ENCODE results near the gene MAIP1. TPM values are rescaled to one million over a fixed set of nuclear protein-coding genes. Genes with fewer than 3 reads are reported as not detected.
A peak's percentile ranks its signal among the peaks of the same experiment; 100 is the strongest.

Gene MAIP1
- total RNA-seq, 1 experiment from 2014 or later, result 23.5 TPM

DNA sequence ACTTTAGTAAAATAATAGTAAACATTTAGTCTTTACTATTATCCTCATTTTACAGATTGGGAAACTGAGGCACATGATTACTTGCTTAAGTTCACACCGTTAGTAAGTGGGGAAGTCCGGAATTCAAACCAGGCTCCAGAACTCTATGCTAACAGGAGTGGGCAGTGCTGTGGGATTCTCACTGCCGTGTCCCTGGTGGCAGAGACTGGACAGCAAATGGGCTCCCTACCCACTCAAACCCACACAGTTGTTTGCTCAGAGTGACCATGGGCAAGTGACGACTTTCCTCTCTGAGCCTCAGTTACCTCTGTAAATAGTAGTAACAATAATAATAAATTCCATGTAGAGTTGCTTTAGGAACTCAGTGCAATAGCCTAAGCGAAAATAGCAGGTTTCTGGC, 24.0 kb downstream of the MAIP1 start:
- intact Hi-C loops (cut with micrococcal nuclease; ENCODE audit: unreplicated experiment), result loop anchor here (2.0 to 10.0 kb wide), 2 partner anchors 323 to 905 kb away; partner anchors contain the start of genes NIF3L1 and PPIL3
- no peak for DNase-seq
- Histone ChIP-seq H3K9me2 (ENCODE audit: insufficient read depth) (no peaks in the 10 kb centered on the region), H3K27ac (peak overlapping the region; percentile 21; the same call in 1 of the 2 replicates), H3K4me3 (no peak overlapping the region), H3K4me1 (replicated peaks; ENCODE audit: insufficient read depth) (peaks cover 49% of the 10 kb centered on the region), H3K79me2 (ENCODE audit: low read depth) (no peaks in the 10 kb centered on the region), H3K4me2 (peak overlapping the region; percentile 26), H3K9me3 (ENCODE audit: insufficient read depth, low read depth) (no peaks in the 10 kb centered on the region), H3K36me3 (ENCODE audit: low read depth) (no peaks in the 10 kb centered on the region), H3F3A (ENCODE audit: insufficient read depth, low read depth) (peaks cover 17% of the 10 kb centered on the region), H3K27me3 (ENCODE audit: insufficient read depth, low read depth) (no peaks in the 10 kb centered on the region), H2AFZ (no peak overlapping the region), H4K20me1 (ENCODE audit: insufficient read depth) (no peaks in the 10 kb centered on the region)
- ChIA-PET POLR2A (ENCODE audit: unreplicated experiment) (no interaction called here), CTCF (no interaction called here)
- TF ChIP-seq, protein P1, sequence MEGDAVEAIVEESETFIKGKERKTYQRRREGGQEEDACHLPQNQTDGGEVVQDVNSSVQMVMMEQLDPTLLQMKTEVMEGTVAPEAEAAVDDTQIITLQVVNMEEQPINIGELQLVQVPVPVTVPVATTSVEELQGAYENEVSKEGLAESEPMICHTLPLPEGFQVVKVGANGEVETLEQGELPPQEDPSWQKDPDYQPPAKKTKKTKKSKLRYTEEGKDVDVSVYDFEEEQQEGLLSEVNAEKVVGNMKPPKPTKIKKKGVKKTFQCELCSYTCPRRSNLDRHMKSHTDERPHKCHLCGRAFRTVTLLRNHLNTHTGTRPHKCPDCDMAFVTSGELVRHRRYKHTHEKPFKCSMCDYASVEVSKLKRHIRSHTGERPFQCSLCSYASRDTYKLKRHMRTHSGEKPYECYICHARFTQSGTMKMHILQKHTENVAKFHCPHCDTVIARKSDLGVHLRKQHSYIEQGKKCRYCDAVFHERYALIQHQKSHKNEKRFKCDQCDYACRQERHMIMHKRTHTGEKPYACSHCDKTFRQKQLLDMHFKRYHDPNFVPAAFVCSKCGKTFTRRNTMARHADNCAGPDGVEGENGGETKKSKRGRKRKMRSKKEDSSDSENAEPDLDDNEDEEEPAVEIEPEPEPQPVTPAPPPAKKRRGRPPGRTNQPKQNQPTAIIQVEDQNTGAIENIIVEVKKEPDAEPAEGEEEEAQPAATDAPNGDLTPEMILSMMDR (conservative IDR thresholded peaks at IDR 0.05), result no peak
- TF ChIP-seq EZH2 (IDR thresholded peaks at IDR 0.05; ENCODE audit: low read depth), result no peak
- BruUV-seq (replicated peaks), result no TSS peak

DNA sequence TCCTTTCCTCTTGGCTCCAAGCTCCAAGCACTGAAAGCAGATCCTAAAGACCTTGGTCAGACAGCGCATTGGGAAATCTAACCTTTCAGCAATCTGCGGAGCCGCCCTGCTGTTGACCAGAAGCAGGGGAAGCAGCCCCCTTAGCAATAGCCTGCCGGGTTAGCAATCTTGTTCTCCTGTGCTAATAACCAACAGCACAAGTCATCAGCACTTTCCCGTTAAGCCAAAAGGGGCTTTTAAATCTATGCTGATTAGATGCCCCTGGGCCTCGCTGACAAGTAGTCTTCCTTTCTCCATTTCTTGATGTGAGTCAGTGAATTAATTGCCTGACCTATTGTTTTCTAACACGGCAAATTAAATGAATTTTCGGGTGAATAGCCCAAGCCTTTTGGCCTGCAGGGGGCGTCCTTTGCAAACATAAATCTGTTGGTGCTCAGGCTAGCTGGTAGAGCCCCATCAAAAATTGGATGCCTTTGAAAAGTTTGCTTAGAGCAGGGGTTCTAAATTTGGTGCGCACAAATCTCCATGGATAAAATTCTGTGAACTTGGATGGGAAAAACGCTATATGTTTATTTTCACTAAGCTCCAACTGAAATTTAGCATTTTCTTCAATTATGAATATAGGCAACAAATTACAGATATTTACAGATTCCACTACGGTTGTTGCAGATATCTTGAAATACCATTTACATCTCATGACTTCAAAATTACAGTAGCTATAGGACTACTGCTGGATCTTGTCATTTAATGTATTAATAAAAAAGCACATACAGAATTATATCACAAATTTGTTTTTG, 24.6 kb downstream of the MAIP1 start:
- Histone ChIP-seq H3F3A (ENCODE audit: insufficient read depth, low read depth) (peaks cover 17% of the 10 kb centered on the region), H3K27me3 (ENCODE audit: insufficient read depth, low read depth) (no peaks in the 10 kb centered on the region), H3K4me2 (peak overlapping the region; percentile 26), H3K9me2 (ENCODE audit: insufficient read depth) (no peaks in the 10 kb centered on the region), H2AFZ (no peak overlapping the region), H3K9me3 (ENCODE audit: insufficient read depth, low read depth) (no peaks in the 10 kb centered on the region), H3K4me3 (no peak overlapping the region), H3K79me2 (ENCODE audit: low read depth) (no peaks in the 10 kb centered on the region), H3K4me1 (replicated peaks; ENCODE audit: insufficient read depth) (peaks cover 42% of the 10 kb centered on the region), H3K36me3 (ENCODE audit: low read depth) (no peaks in the 10 kb centered on the region), H3K27ac (peak overlapping the region; percentile 21; the same call in 1 of the 2 replicates), H4K20me1 (ENCODE audit: insufficient read depth) (no peaks in the 10 kb centered on the region)
- TF ChIP-seq EZH2 (IDR thresholded peaks at IDR 0.05; ENCODE audit: low read depth), result no peak
- TF ChIP-seq, protein P1 (conservative IDR thresholded peaks at IDR 0.05), result peak; percentile 92
- no TSS peak for BruUV-seq (replicated peaks)
- ChIA-PET POLR2A (ENCODE audit: unreplicated experiment) (no interaction called here), CTCF (interaction anchor here (0.6 to 0.7 kb wide), 2 partner anchors 121 to 168 kb away, joined by 3 read pairs; no protein-coding TSS in a partner anchor)
- intact Hi-C loops (cut with micrococcal nuclease; ENCODE audit: unreplicated experiment), result loop anchor here (1.0 to 10.0 kb wide), 4 partner anchors 323 to 905 kb away; partner anchors contain the start of genes NIF3L1, PPIL3 and SGO2
- peak; percentile 71 to 77 for DNase-seq

DNA sequence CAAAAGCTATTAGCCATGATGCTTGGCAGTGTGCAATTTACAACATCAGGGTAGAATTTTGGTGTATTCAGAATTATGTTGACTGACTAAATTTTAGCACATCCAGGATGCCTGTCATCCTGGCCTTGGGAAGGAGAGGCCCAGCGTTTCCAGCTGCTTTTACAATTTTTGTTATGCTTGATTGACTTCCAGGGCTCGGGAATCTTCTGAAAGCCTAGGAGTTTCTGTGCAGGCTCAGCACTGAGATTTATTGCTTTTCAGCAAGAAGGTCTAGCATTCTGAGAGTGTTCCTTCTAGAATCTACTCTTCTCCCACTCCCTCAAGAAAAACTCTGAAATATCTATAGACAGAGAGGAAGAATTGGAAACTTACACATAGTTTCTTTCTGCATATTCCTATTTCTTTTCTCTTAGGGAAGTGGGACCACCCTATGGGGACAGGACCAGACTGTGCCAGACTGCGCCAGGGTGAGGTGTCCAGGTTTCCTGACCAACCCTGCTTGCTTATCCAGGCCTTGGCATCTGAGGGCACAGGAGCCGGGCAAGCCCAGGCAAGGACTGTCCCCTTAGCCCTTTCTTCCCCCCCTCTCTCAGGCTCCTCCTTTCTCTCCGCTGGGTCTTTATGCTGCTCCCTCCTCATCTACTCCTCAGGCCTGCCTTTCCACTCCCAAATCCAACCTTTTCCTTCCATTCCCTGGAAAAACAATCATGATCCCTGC, 26.9 kb downstream of the MAIP1 start:
- Histone ChIP-seq H3K9me3 (ENCODE audit: insufficient read depth, low read depth) (no peaks in the 10 kb centered on the region), H3K27me3 (ENCODE audit: insufficient read depth, low read depth) (no peaks in the 10 kb centered on the region), H2AFZ (no peak overlapping the region), H4K20me1 (ENCODE audit: insufficient read depth) (no peaks in the 10 kb centered on the region), H3K4me2 (no peak overlapping the region), H3K9me2 (ENCODE audit: insufficient read depth) (peaks cover 4% of the 10 kb centered on the region; the same call in 1 of the 2 replicates), H3K36me3 (ENCODE audit: low read depth) (no peaks in the 10 kb centered on the region), H3K4me3 (no peak overlapping the region), H3K27ac (no peak overlapping the region), H3F3A (ENCODE audit: insufficient read depth, low read depth) (peaks cover 16% of the 10 kb centered on the region), H3K79me2 (ENCODE audit: low read depth) (no peaks in the 10 kb centered on the region), H3K4me1 (replicated peaks; ENCODE audit: insufficient read depth) (peaks cover 25% of the 10 kb centered on the region)
- BruUV-seq (replicated peaks), result no TSS peak
- intact Hi-C loops (cut with micrococcal nuclease; ENCODE audit: unreplicated experiment), result loop anchor here (5.0 kb wide), 1 partner anchor 545 kb away; the partner anchor contains the start of gene SGO2
- no peak for DNase-seq
- TF ChIP-seq, protein P1 (conservative IDR thresholded peaks at IDR 0.05), result no peak
- TF ChIP-seq EZH2 (IDR thresholded peaks at IDR 0.05; ENCODE audit: low read depth), result no peak
- CTCF ChIA-PET, result no interaction called here
- POLR2A ChIA-PET (ENCODE audit: unreplicated experiment), result no interaction called here

All from PC-9 (cell line).